ENCODE results near the gene CTSZ.
"Not testable (repeated sequence)": the region's sequence is repeated elsewhere in the genome, so short reads cannot be mapped to it uniquely, and the experiment has no call there.

GRCh38 chr20:58983115-58983468 is 24.0 kb downstream of the CTSZ start:
- TF ChIP-seq CTCF (conservative IDR thresholded peaks at IDR 0.05; ENCODE audit: low read length); EZH2phosphoT487 (IDR thresholded peaks at IDR 0.05; ENCODE audit: borderline replicate concordance): not testable (repeated sequence)
